GM18508 (cell line): ENCODE data around the gene ARID3A.
A peak's percentile ranks its signal among the peaks of the same experiment; 100 is the strongest.

Source experiments
- ATAC-seq: cut with Tn5 transposase; IDR thresholded peaks from one replicate; pipeline ENCODE4 v1.9.1; 2021; ENCODE audit warnings: moderate number of reproducible peaks; ENCODE audit not compliant: insufficient read depth, unreplicated experiment

ARID3A gene

DNA sequence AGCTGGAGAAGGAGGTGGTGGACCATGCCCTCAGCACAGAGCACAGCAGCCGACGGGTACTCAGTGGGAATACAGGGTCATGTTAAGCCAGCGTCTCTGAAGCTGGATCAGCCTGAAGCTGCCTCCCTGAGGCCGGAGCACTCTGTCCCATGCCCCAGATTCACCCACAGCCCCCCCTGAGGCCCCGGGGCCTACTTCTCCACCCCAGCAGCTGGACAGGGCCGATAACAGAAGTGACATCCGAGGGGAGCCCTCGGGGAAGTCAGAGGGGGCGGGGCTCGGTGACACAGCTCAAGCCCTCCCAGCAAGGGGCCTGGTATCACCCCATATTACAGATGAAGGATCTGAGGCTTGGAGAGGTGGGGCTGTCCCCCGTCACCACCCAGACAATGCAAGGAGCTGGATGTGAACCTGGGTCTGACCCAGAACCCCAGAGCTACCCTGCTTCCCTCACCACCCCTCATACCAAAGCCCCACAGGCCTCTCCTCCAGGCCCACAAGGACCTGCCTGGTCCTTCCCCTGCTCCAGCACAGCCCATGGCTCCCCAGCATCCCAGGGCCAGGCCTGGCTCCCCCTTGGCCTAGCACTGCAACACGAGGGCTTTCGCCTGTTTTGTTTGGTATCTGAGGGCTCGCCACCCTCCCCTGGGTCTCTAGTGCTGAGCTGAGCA lies 18.5 kb upstream of the ARID3A start:
- ATAC-seq, result no peak

DNA sequence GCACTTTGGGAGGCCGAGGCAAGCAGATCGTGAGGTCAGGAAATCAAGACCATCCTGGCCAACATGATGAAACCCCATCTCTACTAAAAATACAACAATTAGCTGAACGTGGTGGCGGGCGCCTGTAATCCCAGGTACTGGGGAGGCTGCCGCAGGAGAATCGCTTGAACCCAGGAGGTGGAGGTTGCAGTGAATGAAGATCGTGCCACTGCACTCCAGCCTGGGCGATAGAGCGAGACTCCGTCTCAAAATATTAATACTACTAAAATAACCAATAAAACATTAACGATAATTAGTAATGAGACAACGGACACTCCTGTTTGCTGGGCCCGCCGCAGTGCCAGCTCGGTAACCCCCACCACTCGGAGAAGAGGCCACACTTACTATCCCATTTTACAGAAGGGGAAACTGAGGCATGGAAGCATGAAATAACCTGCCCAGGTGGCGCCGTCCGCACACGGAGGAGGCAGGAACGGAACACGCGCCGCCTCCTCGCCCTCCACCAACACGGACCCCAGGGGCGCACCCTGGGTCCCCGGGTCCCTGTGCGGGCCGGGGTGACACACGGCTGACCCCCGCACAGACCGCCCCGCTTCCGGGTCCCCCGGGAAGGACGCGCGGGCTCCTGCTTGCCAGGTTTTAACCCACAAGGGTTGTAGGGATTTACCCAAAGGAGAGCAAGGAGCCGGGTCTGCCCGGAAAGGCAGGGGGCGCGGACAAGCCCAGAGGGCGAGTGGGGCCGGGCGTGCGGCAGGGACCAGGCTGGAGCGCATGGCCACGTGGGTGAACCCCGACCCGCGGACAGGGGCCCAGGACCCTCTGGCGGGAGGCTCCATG lies 14.4 kb upstream of the ARID3A start:
- ATAC-seq, result no peak

DNA sequence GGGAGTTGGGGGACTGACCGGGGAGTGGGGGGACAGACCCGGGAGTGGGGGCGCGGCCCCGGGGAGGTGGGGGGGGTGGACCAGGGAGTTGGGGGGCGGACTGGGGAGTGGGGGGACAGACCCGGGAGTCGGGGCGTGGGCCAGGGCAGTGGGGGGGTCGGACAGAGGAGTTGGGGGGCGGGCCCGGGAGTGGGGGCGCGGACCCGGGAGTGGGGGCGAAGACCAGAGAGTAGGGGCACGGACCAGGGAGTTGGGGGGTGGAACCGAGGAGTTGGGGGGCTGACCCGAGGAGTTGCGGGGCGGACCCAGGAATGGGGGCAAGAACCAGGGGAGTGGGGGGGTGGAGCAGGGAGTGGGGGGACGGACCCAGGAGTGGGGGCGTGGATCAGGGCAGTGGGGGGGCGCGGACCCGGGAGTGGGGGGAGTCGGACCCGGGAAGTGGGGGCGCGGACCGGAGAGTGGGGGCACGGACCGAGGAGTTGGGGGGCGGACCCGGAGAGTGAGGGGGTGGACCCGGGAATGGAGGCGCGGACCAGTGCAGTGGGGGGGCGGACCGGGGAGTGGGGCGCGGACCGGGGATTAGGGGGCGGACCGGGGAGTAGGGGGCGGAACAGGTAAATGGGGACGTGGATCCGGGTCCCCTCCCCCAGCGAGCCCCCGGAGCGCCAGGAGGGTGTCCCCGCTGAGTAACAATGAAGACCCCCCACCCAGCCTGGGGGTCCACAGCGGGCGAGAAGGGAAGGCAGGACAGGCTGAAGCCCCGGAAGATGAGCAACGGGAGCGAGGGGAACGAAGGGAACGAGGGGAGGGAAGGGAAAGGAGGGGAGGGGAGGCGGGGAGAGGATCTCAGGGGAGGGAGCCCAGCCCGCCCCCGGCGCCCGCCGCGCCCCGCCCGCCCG lies 13.4 kb upstream of the ARID3A start:
- no peak for ATAC-seq

DNA sequence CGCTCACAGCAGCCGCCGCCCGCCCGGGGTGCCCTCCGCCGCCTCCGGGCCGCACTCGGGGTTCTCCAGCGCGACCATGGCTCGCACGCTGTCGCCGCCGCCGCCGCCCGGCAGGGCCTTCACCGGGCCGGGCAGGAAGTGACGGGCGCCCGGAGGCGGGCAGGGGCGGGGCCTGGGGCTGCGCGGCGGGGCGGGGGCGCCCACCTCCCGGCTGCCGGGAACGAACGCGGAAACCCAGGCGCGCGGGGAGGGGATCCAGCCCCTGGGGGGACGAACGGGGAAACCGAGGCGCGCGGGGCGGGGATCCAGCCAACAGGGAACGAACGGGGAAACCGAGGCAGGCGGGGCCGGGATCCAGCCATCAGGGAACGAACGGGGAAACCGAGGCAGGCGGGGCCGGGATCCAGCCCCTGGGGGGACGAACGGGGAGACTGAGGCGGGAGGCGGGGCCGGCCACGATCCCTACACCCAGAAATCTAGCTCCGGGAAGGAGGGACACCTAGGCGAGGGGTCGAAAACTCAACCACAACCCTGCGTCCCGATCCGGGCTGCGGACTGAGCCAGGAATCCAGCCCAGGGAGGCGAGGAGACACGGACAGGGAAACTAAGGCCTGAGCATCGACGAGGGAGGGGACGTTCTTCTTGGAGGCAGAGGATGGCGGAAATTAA lies 12.6 kb upstream of the ARID3A start, which contains the start of gene R3HDM4:
R3HDM4 (minus strand) TSS at position 140 of the 669 bp plus-strand sequence; CDS start at position 78, 62 bp downstream.
- ATAC-seq, result no peak

DNA sequence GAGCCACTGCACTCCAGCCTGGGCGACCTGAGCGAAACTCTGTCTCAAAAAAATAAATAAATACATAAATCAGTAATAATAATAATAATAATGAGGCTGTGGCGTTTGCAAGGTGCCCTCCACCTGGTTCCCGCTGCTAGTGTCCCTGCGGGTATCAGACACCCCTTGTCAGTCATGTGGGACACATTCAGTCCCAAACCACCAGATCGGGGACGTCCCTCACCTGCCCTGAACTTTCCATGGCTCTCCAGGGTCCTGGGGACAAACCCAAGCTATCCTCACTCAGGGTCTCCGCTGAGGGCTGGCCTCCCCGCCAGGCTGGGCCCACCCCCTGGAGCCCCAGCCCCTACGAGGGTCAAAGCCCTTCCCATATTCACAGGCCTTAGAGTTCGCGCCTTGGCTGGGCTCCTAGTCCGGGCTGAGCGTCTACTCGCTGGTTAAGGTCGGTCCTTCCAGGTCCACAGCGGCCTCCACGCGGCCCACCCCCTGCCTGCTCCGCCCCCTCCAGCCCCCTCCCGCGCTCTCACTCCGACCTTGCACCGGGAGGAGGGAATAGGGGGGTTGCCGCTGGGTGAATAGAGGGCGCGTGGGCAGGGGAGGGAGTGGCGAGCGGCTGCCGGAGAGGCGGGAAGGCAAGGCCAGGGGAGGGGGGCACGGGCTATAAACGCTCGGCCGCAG lies 9.1 kb upstream of the ARID3A start:
- ATAC-seq, result no peak

DNA sequence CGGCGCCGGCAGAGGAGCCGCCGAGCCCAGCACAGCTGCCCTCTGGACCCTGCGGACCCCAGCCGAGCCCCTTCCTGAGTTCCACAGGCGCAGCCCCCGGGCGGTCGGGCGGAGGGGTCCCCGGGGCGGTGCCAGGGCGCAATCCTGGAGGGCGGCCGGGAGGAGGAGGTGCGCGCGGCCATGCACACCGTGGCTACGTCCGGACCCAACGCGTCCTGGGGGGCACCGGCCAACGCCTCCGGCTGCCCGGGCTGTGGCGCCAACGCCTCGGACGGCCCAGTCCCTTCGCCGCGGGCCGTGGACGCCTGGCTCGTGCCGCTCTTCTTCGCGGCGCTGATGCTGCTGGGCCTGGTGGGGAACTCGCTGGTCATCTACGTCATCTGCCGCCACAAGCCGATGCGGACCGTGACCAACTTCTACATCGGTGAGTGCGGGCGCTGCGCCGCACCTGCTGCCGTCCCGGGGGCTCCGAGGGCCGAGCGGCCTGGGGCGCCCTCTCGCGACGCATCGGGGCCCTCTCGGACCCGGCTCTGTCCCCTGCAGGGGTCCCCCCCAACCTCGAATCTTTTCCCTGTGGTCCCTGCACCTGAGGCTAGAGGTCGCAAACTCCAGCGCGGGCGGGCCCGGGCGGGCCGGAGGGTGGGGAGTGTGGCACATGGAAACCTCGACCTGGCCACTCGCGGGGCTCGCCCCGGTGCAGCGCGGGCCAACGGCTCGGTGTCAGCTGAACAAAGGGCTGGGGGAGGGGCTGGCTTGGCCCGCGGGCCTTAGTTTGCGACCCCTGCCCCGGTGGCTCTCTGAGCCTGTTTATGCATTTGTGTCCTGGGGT lies 8.3 kb upstream of the ARID3A start, which contains the start of gene KISS1R:
KISS1R (plus strand) TSS at position 11 of the 829 bp plus-strand sequence; CDS start at position 181, 170 bp downstream.
- ATAC-seq, result no peak

DNA sequence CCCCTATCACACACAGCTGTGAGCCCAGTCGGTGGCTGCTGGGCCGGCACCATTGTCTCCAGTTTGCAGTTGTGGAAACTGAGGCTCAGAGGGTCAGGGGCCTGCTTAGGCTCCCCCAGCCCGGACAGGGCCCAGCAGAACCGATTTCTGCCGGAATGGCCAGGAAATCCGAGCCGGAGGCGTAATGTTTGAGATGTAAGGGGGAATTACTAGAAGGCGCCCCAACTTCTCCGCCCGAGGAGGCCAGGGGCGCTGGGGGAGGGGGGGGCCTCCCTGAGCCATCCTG lies 7.7 kb upstream of the ARID3A start:
- ATAC-seq, result no peak

DNA sequence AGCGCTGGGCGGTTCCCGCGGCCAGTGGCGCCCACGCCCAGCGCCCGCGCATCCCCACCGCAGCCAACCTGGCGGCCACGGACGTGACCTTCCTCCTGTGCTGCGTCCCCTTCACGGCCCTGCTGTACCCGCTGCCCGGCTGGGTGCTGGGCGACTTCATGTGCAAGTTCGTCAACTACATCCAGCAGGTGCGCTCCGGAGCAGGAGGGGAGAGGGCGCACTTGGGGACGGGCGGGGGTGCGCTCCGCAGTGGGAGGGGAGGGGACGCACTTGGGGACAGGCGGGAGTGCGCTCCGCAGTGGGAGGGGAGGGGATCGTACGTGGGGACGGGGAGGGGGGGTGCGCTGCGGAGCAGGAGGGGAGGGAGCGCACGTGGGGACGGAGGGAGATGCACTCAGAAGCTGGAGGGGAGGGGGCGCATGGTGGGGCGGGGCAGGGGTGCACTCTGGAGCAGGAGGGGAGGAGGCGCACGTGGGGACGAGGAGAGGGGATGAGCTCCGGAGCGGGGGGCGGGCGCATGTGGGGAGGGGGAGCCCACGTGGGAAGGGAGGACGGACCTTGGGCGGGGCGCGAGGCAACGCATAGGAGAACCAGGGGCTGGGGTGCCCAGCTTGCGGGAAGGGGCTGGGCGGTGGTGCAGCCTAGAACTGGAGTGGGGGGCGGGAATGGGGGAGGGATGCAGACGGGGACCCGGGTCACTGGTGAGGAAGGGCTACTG lies 7.2 kb upstream of the ARID3A start:
- no peak for ATAC-seq

DNA sequence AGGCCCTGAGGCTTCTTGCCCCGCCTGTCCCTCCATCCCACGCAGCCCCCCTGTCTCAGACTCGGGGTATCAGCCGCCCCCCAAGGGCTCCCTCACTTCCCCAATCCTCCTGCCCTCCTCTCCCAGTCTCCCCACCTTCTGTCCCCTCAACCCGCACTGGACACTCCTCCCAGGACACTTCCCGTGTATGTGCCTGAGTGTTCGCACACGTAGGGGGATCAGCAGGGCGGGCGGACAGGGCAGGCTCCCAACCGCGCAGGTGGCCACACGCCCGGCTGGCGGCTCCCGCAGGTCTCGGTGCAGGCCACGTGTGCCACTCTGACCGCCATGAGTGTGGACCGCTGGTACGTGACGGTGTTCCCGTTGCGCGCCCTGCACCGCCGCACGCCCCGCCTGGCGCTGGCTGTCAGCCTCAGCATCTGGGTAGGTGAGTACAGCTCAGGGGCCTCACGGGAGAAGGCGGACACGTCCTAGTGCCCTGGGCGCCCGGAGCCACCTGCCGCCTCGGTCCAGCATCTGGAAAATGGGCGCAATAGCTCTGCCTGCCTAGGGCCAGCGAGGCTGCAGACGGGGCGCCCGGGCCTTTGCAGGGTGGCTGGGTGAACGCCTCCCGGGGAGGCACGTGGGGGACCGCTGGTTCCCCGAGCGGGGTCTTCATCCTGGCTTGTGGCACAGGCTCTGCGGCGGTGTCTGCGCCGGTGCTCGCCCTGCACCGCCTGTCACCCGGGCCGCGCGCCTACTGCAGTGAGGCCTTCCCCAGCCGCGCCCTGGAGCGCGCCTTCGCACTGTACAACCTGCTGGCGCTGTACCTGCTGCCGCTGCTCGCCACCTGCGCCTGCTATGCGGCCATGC lies 6.4 kb upstream of the ARID3A start:
- ATAC-seq, result no peak

DNA sequence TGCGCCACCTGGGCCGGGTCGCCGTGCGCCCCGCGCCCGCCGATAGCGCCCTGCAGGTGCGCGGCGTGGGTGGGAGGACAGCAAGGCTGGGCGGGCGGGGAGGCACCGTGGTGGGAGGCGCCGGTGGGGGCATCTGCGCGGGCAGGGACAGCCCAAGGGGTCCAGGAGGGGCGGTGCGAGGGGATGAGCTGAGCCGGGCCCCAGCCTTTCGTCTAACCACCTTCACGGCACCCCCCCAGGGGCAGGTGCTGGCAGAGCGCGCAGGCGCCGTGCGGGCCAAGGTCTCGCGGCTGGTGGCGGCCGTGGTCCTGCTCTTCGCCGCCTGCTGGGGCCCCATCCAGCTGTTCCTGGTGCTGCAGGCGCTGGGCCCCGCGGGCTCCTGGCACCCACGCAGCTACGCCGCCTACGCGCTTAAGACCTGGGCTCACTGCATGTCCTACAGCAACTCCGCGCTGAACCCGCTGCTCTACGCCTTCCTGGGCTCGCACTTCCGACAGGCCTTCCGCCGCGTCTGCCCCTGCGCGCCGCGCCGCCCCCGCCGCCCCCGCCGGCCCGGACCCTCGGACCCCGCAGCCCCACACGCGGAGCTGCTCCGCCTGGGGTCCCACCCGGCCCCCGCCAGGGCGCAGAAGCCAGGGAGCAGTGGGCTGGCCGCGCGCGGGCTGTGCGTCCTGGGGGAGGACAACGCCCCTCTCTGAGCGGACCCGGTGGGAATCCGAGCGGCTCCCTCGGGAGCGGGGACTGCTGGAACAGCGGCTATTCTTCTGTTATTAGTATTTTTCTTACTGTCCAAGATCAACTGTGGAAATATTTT lies 5.6 kb upstream of the ARID3A start:
- no peak for ATAC-seq

DNA sequence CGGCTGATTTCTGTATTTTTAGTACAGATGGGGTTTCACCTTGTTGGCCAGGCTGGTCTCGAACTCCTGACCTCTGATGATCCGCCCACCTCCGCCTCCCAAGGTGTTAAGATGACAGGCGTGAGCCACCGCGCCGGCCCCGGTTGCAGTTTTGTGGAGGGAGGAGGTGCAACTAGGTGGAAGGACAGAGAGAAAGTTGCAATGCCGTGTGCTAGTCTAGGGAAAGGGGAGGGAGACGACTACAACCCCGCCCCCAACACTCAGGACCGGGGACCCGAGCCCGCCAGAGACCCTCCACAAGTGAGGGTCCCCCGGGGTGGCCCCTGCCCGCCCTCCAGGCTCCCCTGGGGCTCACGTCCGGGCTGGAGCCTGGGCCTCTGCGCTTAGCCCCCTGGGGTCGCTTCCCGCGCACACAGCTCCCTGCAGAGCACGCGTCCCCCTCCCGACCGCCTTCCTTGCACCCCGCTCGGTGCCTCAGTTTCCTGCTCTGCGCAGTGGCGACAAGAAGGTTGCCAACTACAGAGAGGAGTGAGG lies 1.2 kb upstream of the ARID3A start:
- ATAC-seq, result no peak

DNA sequence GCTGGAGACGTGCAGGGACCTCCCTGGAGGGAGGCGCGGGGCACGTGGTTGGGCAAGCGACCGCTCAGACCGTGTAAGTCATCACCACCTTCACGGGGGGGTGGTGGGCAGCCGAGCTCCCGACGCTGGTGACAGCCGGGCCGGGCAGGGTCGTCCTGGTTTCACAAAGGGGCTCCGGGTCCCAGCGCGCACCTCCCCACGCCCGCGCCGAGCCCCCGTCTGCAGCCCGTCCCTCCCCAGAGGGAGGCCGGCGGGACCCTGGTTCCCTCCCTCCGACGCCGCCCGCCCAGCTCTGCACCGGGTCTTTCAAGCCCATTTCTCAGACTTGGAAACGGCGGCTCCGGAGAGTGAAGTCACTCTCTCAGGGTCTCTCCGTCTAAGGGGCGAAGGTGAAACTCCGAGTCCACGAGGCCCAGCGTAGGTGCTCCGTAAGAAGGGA lies 729 bp upstream of the ARID3A start:
- ATAC-seq, result peak; percentile 32

DNA sequence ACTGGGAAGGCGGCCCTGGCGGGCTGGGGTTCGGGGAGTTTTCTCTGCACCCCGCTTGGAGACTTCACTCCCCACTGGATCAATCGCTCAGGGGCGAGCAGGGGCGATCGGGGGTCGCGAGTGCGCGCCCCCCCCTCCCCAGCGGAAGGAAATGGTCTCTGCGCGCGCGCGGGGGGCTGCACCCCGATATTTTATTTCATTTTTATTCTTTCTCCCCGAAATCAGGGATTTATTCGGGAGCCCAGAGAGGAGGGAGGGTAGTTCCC lies 421 bp downstream of the ARID3A start:
- no peak for ATAC-seq

DNA sequence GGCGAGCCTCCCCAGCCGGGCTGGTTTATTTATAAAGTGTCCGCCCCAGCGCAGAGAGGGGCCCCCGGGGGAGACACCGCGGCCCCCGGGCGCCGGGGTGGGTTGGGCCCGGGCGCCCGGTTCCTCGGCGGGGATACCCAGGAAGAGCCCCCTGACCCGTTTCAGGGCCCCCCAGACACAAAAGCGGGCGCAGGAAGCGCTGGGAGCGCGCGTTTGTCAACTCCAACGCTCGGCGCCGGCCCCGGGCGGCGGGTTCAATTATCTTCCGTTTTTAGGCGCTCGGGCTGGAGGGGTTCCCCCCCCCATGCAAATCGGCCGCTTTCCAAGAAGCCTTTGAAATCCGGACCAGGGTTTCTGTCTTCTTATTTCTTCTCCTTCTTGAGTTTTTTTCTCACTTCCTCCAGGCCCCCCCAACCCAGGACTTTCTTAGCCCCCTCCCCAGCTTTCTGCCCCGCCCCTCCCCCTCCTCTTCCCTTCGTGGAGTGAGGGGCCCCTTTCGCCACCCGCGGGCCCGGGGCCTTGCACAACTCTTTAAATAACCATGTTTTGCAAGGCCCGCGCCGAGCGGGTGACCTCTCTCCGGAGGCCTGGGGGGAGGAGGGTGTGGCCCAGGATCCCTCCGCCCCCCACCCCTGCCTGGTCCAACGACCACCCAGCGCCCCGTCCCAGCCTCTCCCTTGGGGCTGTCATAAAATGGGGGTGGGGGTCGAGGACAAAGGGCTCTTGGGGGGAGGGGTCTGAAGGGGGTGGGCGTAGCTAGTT lies 935 bp downstream of the ARID3A start:
- ATAC-seq, result no peak

DNA sequence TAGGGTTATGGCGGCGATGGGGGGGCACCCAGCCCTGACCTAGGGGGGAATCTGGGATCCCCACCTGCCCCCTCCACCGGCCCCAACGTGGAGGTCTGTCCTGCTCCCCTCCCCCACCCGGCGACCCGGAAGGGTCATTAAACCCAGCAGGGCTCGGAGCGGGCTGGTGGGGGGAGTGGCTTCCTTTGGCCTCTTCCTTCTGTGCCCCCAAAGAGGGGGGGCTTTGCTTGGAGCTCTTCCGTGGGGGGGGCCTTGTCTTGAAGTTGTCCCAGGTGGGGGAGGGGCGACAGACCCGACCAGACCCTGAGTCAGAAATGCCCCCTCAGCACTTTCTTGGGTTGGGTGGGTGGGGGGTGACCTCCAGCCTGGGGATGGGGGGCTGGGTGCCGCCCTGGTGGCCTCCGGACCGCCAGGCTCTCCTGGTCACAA lies 1.5 kb downstream of the ARID3A start:
- ATAC-seq, result no peak
